ENCODE results near the gene PRPS2.

DNA sequence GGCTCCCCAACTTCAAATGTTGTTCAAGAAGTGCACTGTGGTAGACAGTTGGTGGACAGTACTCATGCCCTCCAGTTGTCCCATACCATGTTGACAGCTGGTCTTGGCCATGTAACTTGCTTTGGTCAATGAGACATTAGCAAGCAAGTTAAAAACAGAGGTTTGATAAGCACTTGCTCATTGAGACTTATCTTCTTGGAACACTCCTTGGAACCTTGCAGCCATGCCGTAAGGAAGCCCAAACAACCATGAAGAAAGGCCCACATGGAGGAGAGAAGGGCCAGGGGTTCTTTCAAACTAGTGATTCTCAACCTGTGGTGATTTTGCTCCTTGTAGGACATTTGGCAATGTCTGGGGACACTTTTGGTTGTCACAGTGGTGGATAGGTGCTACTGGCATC is 2.6 kb upstream of the PRPS2 start:
- TF ChIP-seq, protein P1, sequence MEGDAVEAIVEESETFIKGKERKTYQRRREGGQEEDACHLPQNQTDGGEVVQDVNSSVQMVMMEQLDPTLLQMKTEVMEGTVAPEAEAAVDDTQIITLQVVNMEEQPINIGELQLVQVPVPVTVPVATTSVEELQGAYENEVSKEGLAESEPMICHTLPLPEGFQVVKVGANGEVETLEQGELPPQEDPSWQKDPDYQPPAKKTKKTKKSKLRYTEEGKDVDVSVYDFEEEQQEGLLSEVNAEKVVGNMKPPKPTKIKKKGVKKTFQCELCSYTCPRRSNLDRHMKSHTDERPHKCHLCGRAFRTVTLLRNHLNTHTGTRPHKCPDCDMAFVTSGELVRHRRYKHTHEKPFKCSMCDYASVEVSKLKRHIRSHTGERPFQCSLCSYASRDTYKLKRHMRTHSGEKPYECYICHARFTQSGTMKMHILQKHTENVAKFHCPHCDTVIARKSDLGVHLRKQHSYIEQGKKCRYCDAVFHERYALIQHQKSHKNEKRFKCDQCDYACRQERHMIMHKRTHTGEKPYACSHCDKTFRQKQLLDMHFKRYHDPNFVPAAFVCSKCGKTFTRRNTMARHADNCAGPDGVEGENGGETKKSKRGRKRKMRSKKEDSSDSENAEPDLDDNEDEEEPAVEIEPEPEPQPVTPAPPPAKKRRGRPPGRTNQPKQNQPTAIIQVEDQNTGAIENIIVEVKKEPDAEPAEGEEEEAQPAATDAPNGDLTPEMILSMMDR (IDR thresholded peaks at IDR 0.05; ENCODE audit: insufficient read depth, low read depth, low read length): no peak
- no peak for TF ChIP-seq EZH2 (IDR thresholded peaks at IDR 0.05; ENCODE audit: insufficient read depth, low read length)
